GM12892 (cell line): ENCODE data around the gene FRMPD4.

Source experiments
- POLR2A ChIP-seq: IDR thresholded peaks from 2 replicates; pipeline ENCODE4 v1.6.1; 2011; ENCODE audit warnings: low read depth, low read length, control low read depth
- POLR2AphosphoS5 ChIP-seq: IDR thresholded peaks from 2 replicates; pipeline ENCODE4 v1.6.1; 2011; ENCODE audit warnings: low read depth, low read length, control low read depth

DNA sequence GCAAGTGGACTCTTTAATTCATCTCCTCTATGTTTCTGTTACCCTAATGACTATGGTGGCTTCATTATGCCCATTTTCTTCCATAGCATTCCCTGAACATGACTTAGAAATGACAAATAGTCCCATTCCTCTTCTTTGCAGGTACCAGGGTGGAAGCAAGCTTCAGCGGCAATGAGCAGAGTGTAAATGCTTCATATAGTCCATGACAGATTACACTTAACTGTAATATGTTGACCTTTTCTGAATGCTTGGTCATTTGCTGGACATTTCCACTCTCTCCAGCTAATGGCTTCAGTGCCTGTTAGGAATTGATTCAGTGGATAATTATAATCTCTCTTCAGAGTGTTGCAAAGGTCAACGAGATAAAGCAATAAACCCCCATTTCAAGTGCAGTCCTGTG, 523.2 kb downstream of the FRMPD4 start:
- TF ChIP-seq POLR2A (no peak), POLR2AphosphoS5 (no peak)
